ENCODE data around the gene DIO1. TPM values are rescaled to one million over a fixed set of nuclear protein-coding genes. Genes with fewer than 3 reads are reported as not detected.

The DIO1 gene
- total and polyA plus RNA-seq, 11 donors: not detected

- no peak overlapping the region for H3K4me3 ChIP-seq
- no peaks in the 10 kb centered on the region for H3K27me3 ChIP-seq
- WGBS, 4 donors: 77 to 84% (median 80%) methylated on average over 4 of the region's 4 CpGs
- peaks cover 2 to 43% (median 21%) of the 10 kb centered on the region in 12 donors for H3K4me1 ChIP-seq
- ATAC-seq (no peak), DNase-seq (peak in 3 of 5 donors; percentile 16 to 52 (median 20))
- peaks cover 0 to 38% (median 27%) of the 10 kb centered on the region in 9 donors for H3K36me3 ChIP-seq
- no peak for TF ChIP-seq POLR2A (IDR thresholded peaks at IDR 0.05)
- TF ChIP-seq CTCF (IDR thresholded peaks at IDR 0.05): peak; percentile 14 to 54 (median 28)
- no peaks in the 10 kb centered on the region for H3K9me3 ChIP-seq
- H3K27ac ChIP-seq: peak overlapping the region in 2 of 12 donors; percentile 9 to 18
- intact Hi-C loops (cut with DNase I): loop anchor here in 9 of 10 donors (5.0 to 10.0 kb wide), 6 partner anchors 57 to 112 kb away; partner anchors contain the start of genes YIPF1 (in 6 of the 9), TCEANC2 (in 4 of the 9), TMEM59 (in 4 of the 9) and DIO1 (in 2 of the 9)
Observed at GRCh38 chr1:53949023-53949990, 55.3 kb downstream of the DIO1 start.

GRCh38 chr1:53951697-53952096 lies 57.7 kb downstream of the DIO1 start:
- Histone ChIP-seq H3K4me1 (peaks cover 0 to 37% (median 15%) of the 10 kb centered on the region in 12 donors), H3K9me3 (no peaks in the 10 kb centered on the region), H3K4me3 (no peak overlapping the region), H3K27ac (no peak overlapping the region), H3K36me3 (peaks cover 0 to 57% (median 39%) of the 10 kb centered on the region in 9 donors), H3K27me3 (no peaks in the 10 kb centered on the region)
- no peak for DNase-seq
- no peak for ATAC-seq
- intact Hi-C loops (cut with DNase I): loop anchor here in 1 of 10 donors (5.0 kb wide), 1 partner anchor 89 kb away; no protein-coding TSS in a partner anchor
- WGBS, 4 donors: 95 to 98% (median 96%) methylated on average over 5 of the region's 5 CpGs
- TF ChIP-seq CTCF (IDR thresholded peaks at IDR 0.05): no peak
- no peak for TF ChIP-seq POLR2A (IDR thresholded peaks at IDR 0.05)

- Histone ChIP-seq H3K27ac (no peak overlapping the region), H3K4me3 (no peak overlapping the region), H3K27me3 (no peaks in the 10 kb centered on the region), H3K36me3 (peaks cover 0 to 74% (median 59%) of the 10 kb centered on the region in 9 donors), H3K4me1 (peaks cover 0 to 30% (median 11%) of the 10 kb centered on the region in 12 donors), H3K9me3 (no peaks in the 10 kb centered on the region)
- WGBS, 4 donors: 86 to 92% (median 87%) methylated on average over 2 of the region's 2 CpGs
- DNase-seq (no peak), ATAC-seq (no peak)
- intact Hi-C loops (cut with DNase I): loop anchor here in 1 of 10 donors (5.0 kb wide), 1 partner anchor 92 kb away; no protein-coding TSS in a partner anchor
- no peak for TF ChIP-seq CTCF (IDR thresholded peaks at IDR 0.05)
- TF ChIP-seq POLR2A (IDR thresholded peaks at IDR 0.05): no peak
Observed at GRCh38 chr1:53954128-53954527, 60.1 kb downstream of the DIO1 start.

Data from heart left ventricle (tissue), 16 donors.